Neural crest cell (in vitro differentiated cells): ENCODE data around the gene PALMD. TPM values are rescaled to one million over a fixed set of nuclear protein-coding genes. Genes with fewer than 3 reads are reported as not detected.

ENCODE experiments used
- DNase-seq: peaks from one replicate; pipeline ENCODE4 v3.0.0; 2021; ENCODE audit warnings: low read depth, mixed read lengths, low spot score
- H3K27ac Mint-ChIP-seq: one replicate; pipeline ENCODE4 v1.8.0; 2021; ENCODE audit warnings: mild to moderate bottlenecking, mixed read lengths; ENCODE audit not compliant: unreplicated experiment
- H3K27me3 Mint-ChIP-seq: 2 replicates; pipeline ENCODE4 v1.8.0; 2021; ENCODE audit warnings: low read depth, mild to moderate bottlenecking, mixed read lengths
- H3K36me3 Mint-ChIP-seq: 2 replicates; pipeline ENCODE4 v1.8.0; 2021; ENCODE audit warnings: low read depth, mild to moderate bottlenecking, mixed read lengths
- H3K4me1 Mint-ChIP-seq: 2 replicates; pipeline ENCODE4 v1.8.0; 2021; ENCODE audit warnings: mixed read lengths
- H3K4me3 Mint-ChIP-seq: one replicate; pipeline ENCODE4 v1.8.0; 2021; ENCODE audit warnings: mild to moderate bottlenecking, mixed read lengths
- H3K9me3 Mint-ChIP-seq: 2 replicates; pipeline ENCODE4 v1.8.0; 2021; ENCODE audit warnings: mixed read lengths
- CTCF ChIP-seq: fragments of 200-600 bp; sonication (generic); conservative IDR thresholded peaks from 2 replicates; pipeline ENCODE4 v1.5.0; 2021; ENCODE audit warnings: antibody characterized with exemption, mild to moderate bottlenecking
- total RNA-seq: library from RNA; stranded (reverse); gene quantifications from 2 replicates; pipeline ENCODE4 v1.2.1, GENCODE V29; 2021

Gene PALMD
- total RNA-seq, 1 donor from 2014 or later = 0.21 TPM

- Mint-ChIP-seq H3K4me1 (peaks cover 4% of the 10 kb centered on the region), H3K27ac (no peak overlapping the region), H3K4me3 (no peak overlapping the region), H3K36me3 (peaks cover 3% of the 10 kb centered on the region), H3K27me3 (no peaks in the 10 kb centered on the region), H3K9me3 (peaks cover 7% of the 10 kb centered on the region)
- DNase-seq = no peak
- no peak for TF ChIP-seq CTCF
Observed at GRCh38 chr1:99702221-99702620, 56.3 kb downstream of the PALMD start.

GRCh38 chr1:99704356-99704816 lies 58.5 kb downstream of the PALMD start:
- DNase-seq = no peak
- H3K4me3 Mint-ChIP-seq = no peak overlapping the region
- H3K27me3 Mint-ChIP-seq = no peaks in the 10 kb centered on the region
- no peak for TF ChIP-seq CTCF
- peaks cover 3% of the 10 kb centered on the region for H3K36me3 Mint-ChIP-seq
- peaks cover 4% of the 10 kb centered on the region for H3K4me1 Mint-ChIP-seq
- H3K27ac Mint-ChIP-seq = no peak overlapping the region
- H3K9me3 Mint-ChIP-seq = peaks cover 7% of the 10 kb centered on the region

- Mint-ChIP-seq H3K4me3 (no peak overlapping the region), H3K9me3 (peaks cover 7% of the 10 kb centered on the region), H3K4me1 (peaks cover 4% of the 10 kb centered on the region), H3K36me3 (peaks cover 3% of the 10 kb centered on the region), H3K27me3 (no peaks in the 10 kb centered on the region), H3K27ac (no peak overlapping the region)
- TF ChIP-seq CTCF = no peak
- DNase-seq = no peak
Observed at GRCh38 chr1:99705385-99705784, 59.5 kb downstream of the PALMD start.

GRCh38 chr1:99707535-99708142 lies 61.7 kb downstream of the PALMD start:
- peak; percentile 73 for DNase-seq
- Mint-ChIP-seq H3K27me3 (no peaks in the 10 kb centered on the region), H3K4me1 (peaks cover 4% of the 10 kb centered on the region), H3K9me3 (no peaks in the 10 kb centered on the region), H3K36me3 (peaks cover 4% of the 10 kb centered on the region), H3K27ac (no peak overlapping the region), H3K4me3 (no peak overlapping the region)
- TF ChIP-seq CTCF = peak; percentile 96

GRCh38 chr1:99710994-99711393 lies 65.1 kb downstream of the PALMD start:
- DNase-seq = no peak
- H3K4me1 Mint-ChIP-seq = no peaks in the 10 kb centered on the region
- TF ChIP-seq CTCF = no peak
- H3K4me3 Mint-ChIP-seq = no peak overlapping the region
- H3K9me3 Mint-ChIP-seq = no peaks in the 10 kb centered on the region
- H3K27me3 Mint-ChIP-seq = no peaks in the 10 kb centered on the region
- H3K27ac Mint-ChIP-seq = no peak overlapping the region
- peaks cover 9% of the 10 kb centered on the region for H3K36me3 Mint-ChIP-seq
